ENCODE measurements around the gene KRTDAP. TPM values are rescaled to one million over a fixed set of nuclear protein-coding genes. Genes with fewer than 3 reads are reported as not detected.

Gene KRTDAP
- total RNA-seq, 2 donors from 2014 or later, result not detected

GRCh38 chr19:35533201-35533821, 43.0 kb upstream of the KRTDAP start, which contains the start of gene GAPDHS:
TSS of gene GAPDHS (plus strand) at chr19:35533456. CDS start at chr19:35533528, 72 bp downstream.
- Histone ChIP-seq H3K4me1 (no peaks in the 10 kb centered on the region), H3K9ac (ENCODE audit: low read depth in 2 of 2, low read length in 2 of 2) (no peak within 1 kb of the TSS), H3K9me3 (no peaks in the 10 kb centered on the region), H3K27ac (no peak within 1 kb of the TSS), H3K4me3 (no peak within 1 kb of the TSS), H3K27me3 (peaks cover 4% of the 10 kb centered on the region), H3K36me3 (no peaks in the 10 kb centered on the region)
- intact Hi-C loops (cut with DNase I), result no loop called here
- no peak for DNase-seq
- TF ChIP-seq, protein P1, sequence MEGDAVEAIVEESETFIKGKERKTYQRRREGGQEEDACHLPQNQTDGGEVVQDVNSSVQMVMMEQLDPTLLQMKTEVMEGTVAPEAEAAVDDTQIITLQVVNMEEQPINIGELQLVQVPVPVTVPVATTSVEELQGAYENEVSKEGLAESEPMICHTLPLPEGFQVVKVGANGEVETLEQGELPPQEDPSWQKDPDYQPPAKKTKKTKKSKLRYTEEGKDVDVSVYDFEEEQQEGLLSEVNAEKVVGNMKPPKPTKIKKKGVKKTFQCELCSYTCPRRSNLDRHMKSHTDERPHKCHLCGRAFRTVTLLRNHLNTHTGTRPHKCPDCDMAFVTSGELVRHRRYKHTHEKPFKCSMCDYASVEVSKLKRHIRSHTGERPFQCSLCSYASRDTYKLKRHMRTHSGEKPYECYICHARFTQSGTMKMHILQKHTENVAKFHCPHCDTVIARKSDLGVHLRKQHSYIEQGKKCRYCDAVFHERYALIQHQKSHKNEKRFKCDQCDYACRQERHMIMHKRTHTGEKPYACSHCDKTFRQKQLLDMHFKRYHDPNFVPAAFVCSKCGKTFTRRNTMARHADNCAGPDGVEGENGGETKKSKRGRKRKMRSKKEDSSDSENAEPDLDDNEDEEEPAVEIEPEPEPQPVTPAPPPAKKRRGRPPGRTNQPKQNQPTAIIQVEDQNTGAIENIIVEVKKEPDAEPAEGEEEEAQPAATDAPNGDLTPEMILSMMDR (IDR thresholded peaks at IDR 0.05), result no peak

DNA sequence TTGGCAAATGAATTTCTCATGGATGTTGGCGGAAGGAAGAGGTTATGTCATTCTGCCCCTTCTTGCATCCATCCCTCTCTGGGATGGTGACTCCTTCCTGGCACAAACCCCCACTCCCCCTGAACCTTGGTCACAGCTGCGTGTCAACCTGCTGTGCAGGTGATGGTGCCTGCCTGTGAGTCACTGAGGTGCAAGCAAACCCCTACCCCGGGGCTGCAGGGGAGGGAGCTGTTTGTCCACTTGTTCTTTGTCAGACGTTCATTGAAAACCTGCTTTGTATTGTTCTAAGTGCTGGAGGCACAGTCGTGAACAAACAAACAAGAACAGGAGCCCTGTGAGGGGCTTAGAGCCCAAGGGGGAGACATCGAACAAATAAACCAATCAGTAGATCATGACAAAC, 41.0 kb upstream of the KRTDAP start:
- TF ChIP-seq, protein P1 (IDR thresholded peaks at IDR 0.05), result no peak
- H3K36me3 ChIP-seq, result no peaks in the 10 kb centered on the region
- peaks cover 4% of the 10 kb centered on the region for H3K27me3 ChIP-seq
- intact Hi-C loops (cut with DNase I), result no loop called here
- H3K9ac ChIP-seq (ENCODE audit: low read depth in 2 of 2, low read length in 2 of 2), result no peak overlapping the region
- no peak overlapping the region for H3K27ac ChIP-seq
- no peaks in the 10 kb centered on the region for H3K9me3 ChIP-seq
- H3K4me1 ChIP-seq, result no peaks in the 10 kb centered on the region
- H3K4me3 ChIP-seq, result no peak overlapping the region
- DNase-seq, result no peak

- TF ChIP-seq, protein P1 (IDR thresholded peaks at IDR 0.05), result no peak
Measured at GRCh38 chr19:35529241-35530218, 39.3 kb upstream of the KRTDAP start.

DNA sequence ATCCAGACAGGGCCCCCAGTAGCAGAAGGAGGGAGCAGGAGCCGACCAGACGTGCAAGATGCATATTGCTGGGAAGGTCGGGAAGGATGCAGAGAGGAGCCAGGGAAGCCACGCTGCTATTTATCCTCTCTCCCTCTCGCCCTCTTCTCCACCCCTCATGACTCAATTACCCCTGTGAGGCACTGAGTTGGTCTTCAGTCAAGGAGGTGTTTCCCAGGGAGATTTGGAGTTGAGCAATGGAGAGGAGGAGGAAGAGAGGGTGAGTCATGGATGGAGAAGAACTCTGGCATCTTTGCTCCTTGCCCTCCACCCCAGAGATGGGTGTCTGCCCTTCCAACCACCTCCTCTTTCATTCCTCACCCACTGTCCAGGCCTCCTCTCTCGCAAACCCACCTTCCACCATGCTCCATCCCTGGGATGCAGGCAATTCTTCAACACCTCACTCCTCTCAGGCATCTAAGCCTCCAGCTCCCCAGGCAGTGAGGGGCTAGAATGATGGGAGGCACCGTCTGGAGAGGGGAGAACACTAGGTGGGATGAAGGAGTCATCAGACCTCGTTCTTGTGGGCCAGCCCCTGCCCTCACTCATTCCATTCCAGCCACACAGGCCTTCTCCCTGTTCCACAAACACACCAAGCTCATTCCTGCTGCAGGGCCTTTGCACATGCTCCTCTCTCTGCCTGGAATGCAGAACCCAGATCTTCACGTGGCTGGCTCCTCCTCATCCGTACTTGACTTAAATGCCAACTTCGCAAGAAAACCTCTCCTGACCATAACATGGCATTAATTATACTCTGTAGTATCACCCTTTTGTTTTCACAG, 38.2 kb upstream of the KRTDAP start, which contains the start of gene SBSN:
TSS of gene SBSN (minus strand) at position 94 of the 821 bp plus-strand sequence. CDS start at position 64, 30 bp downstream.
- H3K27ac ChIP-seq, result no peak within 1 kb of the TSS
- H3K27me3 ChIP-seq, result peaks cover 1% of the 10 kb centered on the region

More at GRCh38 chr19:35529241-35530218, 39.3 kb upstream of the KRTDAP start:
- no peaks in the 10 kb centered on the region for H3K4me1 ChIP-seq
- H3K27me3 ChIP-seq, result peaks cover 4% of the 10 kb centered on the region
- H3K36me3 ChIP-seq, result no peaks in the 10 kb centered on the region
- DNase-seq, result no peak
- no peak overlapping the region for H3K27ac ChIP-seq
- H3K4me3 ChIP-seq, result no peak overlapping the region
- H3K9me3 ChIP-seq, result no peaks in the 10 kb centered on the region
- H3K9ac ChIP-seq (ENCODE audit: low read depth in 2 of 2, low read length in 2 of 2), result no peak overlapping the region
- intact Hi-C loops (cut with DNase I), result no loop called here

More for the DNA sequence above, 38.2 kb upstream of the KRTDAP start, which contains the start of gene SBSN:
- no peak within 1 kb of the TSS for H3K9ac ChIP-seq (ENCODE audit: low read depth in 2 of 2, low read length in 2 of 2)
- H3K9me3 ChIP-seq, result no peaks in the 10 kb centered on the region
- H3K36me3 ChIP-seq, result no peaks in the 10 kb centered on the region
- H3K4me3 ChIP-seq, result no peak within 1 kb of the TSS
- no peaks in the 10 kb centered on the region for H3K4me1 ChIP-seq
- intact Hi-C loops (cut with DNase I), result no loop called here
- TF ChIP-seq, protein P1 (IDR thresholded peaks at IDR 0.05), result no peak
- no peak for DNase-seq

All from colonic mucosa (tissue), 4 donors.